CD1c-positive myeloid dendritic cell (primary cell): ENCODE data around the gene ANTXR2.

ENCODE experiments used
- DNase-seq: peaks from one replicate; pipeline ENCODE4 v3.0.0-alpha.2; 2016; ENCODE audit errors: extremely low spot score

ANTXR2 gene

DNA sequence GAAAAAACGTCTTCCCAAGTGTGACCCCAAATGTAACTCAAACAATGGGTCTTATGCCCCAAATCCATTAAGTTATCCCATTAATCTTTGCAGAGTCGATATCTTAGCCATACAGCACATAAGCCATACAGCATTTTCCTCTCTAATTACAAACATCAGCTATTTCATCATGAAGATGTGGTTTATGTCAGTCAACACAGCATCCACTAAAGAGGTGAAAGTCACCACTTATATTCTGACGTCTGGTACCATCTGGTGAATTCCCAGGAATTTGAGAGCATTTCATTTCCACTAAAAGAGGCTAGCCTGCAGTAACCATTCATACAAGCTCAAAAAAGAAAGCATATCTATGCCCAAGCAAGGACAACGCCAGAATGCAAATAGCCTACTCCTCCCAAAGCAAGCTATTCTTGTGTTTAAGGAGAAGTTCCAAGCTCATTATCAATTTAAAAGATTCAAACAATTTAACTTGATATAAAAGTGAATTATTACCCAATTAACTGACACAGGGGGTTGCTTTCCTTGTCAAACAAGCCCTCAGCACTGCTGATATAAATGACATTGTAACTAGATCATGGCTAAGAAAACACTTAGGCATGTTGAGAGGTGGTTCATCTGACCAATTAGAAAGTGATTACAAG, 203.3 kb downstream of the ANTXR2 start:
- DNase-seq: no peak

DNA sequence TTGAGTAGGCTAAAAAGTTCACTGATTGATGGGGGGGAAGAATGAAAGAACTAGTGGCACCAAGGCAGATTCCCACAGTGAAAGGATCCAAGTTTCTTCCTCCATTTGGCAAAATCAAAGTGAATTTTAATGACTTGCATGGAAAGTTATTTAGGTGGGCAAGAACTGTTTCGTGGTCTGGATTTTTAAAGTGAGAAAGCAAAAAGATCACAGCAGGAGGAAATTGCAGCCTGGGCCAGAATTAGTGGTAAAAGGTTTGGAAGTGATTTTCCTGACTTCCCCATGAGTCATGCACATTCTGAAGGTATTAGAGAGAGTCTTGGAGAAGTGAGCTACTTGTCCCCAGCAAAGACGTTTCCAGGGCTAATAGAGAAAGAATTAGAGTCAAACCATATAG, 207.8 kb downstream of the ANTXR2 start:
- DNase-seq: no peak

DNA sequence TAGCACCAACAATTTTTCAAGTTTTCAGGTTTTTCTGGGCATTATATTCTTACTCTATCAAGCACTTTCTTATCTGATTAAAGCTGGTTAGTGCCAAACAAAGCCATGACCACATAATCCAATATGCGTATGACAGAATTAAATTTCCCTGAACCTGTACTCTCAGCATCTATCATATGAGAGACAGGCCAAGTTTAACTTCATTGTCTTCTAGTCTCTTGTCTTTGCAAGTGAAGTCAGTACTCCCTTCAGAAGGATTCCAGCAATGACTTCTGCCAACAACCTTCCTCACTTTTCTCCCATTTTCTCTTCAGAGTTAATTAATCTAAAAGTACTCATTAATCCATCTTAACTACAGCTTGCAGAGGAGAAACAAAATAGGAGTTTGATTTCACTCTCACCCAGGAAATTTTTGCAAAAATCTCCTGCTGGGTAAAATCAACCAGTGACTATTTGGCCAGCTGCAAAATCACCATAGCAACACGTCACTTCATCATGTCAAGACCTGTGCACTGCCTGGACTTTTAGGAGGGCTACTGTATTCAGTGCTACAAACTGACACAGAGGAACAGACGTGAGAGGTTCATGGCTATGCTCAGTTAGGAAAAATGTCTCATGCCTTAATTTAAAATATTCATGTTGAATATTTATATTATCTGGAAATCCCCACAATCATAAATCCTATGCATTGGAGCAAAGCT, 208.4 kb downstream of the ANTXR2 start:
- no peak for DNase-seq

DNA sequence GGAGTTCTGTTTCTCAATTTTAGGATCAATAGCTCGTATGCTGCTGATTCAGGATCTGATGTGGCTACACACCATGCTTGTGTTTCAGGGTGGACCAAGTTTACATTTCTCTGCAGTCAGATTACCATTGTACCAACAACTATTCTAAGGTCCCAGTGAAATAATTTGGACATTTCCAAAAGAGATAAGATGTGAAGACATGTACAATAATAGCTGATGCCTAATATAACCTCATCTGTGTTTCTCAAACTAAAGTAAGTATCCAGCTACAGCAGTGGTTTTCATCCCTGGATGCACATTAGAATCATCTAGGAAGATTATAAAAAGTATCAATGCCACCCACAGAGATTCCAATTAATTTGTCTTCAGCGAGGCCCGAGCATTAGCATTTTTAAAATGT, 209.7 kb downstream of the ANTXR2 start:
- no peak for DNase-seq

DNA sequence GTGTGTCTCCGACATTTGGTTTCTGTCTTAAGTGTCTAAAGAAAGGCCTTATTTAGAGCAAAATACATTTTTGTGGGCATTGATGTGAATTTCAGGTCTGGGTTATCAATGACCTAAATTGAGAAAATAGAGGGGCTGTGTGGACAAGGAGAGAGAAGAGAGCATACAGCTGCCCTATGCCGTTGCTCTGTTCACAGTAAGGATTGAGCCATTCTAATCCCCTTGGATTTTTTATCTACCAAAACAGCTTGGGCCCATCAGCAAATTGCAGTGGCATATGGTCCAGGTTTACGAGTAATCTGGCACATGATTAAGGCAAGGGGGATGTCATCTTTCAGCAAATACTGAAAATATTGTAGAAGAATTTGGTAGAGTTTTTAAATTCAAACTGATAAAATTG, 210.2 kb downstream of the ANTXR2 start:
- no peak for DNase-seq

DNA sequence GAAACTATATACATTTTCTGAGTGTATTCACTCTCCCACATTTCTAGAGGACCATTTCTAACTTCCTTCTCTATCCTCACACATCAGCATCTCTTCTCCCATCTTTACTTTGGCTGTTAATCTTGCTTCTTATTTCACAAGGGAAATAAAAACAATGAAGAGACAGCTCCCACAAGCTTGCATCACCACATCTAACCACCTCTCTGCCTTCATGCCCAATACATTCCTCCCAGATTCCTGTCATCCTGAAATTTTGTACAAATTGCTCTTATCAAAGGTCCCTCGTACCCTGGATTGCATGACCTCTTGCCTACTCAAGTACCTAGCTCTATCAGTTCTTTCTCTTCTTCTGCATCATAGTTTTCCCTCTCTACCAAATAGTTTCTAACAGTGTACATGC, 215.2 kb downstream of the ANTXR2 start:
- no peak for DNase-seq

DNA sequence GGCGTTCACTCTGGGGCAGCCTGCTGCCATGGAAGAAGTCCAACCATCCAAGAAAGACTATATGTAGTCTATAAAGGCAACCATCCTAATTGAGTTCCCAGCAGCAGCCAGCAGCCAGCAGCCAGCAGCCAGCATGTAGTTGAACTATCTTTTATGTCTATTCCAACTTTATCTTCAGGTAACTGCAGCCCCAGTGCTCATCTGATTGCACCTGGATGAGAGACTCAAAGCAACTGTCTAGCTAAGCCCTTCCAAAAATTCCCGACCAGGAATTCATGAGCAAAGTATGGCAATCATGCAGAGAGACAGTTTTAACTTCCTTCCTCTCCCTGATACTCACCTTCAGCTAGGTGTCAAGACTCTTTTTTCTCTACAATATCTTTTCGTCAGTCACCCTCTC, 216.8 kb downstream of the ANTXR2 start:
- no peak for DNase-seq

DNA sequence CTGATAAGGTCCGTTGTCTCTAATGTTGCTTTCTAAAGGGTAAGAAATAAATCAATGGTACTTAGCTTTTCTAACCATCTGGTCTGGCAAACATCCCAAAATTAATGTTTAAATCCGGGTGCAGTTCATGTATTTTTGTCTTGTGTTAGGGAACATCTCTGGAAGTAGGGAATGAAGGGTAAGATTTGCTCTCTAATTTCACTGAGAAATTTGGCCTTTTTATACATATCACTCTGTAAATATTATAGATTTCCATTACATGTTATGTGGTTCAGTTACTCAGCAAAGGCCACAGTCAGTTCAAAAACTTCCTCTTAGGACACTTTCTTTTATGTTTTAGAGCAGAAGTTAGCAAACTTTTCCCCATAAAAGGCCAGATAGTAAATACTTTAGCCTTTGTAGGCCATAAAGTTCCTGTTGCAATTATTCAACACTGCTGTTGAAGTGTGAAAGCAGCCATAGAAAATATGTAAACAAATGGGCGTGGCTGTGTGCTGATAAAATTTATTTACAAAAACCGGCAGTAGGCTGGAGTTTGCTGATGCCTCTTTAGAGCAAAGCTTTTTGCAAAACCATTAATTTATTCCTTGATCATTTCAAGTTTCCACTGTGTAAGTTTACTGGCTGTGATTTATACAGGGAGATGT, 218.1 kb downstream of the ANTXR2 start:
- no peak for DNase-seq

DNA sequence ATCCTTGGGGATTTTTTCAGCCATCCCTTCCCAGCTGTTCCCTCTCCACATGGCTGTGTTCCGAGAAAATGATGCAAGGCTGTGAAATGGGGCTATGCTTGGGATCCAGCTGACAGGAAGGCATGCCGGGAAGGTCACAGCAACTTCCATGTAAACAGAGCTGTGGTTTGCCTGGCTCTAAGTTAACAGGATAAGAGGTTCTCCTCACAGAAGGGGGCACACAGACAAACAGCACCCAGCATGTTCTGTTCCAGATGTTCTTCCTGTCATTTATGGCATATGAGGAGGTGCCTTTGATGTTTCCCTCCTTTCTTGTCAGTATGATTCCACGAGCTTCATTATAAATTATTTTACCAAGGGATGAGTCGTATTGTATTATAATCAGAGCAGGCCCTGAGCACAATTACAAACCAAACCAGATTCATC, 220.7 kb downstream of the ANTXR2 start:
- DNase-seq: no peak

DNA sequence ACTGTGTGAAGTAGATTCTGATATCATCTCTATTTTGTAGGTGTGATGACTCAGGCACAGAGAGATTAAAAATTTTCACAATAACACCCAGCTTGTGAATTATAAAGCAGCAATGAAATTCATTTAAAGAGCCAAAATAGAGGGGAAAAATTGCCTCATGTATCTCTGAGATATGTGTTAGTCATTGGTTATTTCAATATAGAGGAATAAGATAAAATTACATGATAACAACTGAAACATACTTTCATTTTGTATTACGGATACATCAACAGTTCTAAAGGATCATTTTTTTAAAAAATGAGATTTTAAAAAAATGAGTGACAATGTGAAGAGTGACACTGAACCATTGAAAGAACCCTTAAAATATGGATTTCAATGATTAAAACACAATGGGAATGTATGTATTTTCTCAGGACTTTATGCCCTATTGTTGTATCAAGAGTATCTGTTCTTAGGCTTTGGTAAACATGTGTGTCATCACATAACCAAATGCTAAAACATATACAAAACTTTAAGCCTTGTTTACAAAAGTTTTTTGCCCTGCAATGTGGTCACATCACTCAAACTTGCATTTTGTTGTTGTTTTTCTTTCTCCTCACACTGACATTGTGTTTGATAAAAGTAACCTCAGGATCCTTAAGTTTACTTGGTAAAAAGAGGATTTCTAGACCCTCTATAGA, 221.3 kb downstream of the ANTXR2 start:
- DNase-seq: no peak
